CD4-positive, alpha-beta T cell treated with Interleukin-17A for 4 hours (primary cell): ENCODE results near the gene SS18L1.

Experiments
- DNase-seq: peaks from one replicate; pipeline ENCODE4 v3.0.0-alpha.2; 2020; ENCODE audit warnings: mixed read lengths

SS18L1 gene

DNA sequence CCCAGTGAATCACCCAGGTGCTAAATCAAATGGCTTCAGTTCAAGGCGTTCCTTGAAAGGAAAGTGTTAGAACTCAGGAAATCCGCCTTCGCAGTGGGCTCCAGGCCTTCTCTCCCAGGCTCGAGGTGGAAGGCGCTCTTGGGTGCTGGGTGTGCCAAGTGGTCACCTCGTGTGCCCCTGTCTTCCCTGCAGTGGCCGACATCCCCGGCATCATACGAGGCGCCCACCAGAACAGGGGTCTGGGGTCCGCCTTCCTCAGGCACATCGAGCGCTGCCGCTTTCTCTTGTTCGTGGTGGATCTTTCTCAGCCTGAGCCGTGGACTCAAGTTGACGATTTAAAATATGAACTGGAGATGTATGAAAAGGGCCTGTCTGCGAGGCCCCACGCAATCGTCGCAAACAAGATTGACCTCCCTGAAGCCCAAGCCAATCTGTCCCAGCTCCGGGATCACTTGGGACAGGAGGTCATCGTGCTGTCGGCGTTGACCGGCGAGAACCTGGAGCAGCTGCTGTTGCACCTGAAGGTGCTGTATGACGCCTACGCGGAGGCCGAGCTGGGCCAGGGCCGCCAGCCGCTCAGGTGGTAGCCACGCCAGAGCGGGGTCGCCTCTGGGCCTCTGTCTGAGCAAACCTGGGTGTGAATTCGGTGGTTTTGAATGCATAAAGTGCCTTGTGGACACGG, 57.1 kb downstream of the SS18L1 start:
- no peak for DNase-seq

DNA sequence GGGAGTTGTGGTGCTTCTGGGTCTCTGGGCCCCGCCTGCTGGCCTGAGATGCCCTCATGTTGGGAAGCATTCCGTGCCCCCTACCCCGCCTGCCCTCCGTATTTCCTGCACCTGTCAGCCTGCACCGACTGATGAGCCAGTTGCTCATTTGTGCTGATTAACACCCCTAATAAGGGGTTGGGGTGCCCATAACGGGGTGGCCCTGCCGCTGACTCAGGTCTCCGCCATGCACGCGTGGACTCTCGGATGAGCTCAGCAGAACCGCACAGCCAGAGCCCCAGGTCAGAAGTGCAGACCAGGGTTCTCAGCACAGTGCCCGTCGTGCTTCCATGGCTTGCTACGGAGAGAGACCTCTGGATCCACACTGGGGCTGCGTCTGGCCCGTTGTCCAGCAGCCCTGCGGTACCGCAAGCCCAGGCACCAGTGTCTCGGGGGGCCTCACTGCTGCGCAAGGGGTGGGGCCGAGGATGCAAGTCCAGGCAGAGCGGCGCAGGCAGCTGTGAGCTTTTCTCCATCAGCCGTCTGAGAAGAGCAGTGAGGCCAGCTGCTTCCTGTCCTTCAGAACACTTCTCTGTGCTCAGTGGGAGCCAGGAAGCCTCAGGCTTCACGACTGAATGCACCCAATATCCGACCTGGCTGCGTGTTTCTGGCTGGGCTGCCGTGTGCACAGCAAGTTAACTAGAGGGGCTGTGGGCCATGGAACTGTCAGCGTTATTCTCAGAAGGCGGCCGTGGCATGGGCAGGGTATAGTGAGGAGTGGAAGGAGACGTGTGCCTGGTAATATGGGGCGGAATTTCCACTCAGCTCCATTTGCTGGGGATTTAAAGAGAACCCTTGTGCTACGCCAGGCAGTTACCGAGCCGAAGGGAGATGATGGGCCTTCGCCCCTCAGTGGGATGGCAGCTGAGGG, 57.9 kb downstream of the SS18L1 start:
- DNase-seq = no peak

DNA sequence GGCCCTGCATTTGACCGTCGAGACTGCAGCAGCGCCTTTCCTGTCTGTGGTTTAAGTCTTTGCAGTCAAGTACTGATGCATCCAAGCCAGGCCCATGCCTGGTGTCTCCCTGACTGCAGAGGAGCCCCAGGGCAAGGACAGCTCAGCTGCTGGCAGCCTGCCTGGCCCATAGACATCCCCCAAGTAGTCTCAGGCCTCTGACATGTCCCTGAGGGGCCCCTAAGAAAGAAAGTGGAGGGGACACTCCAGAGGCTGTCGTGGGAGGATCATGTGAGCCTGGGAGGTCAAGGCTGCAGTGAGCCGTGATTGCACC, 58.5 kb downstream of the SS18L1 start:
- no peak for DNase-seq

DNA sequence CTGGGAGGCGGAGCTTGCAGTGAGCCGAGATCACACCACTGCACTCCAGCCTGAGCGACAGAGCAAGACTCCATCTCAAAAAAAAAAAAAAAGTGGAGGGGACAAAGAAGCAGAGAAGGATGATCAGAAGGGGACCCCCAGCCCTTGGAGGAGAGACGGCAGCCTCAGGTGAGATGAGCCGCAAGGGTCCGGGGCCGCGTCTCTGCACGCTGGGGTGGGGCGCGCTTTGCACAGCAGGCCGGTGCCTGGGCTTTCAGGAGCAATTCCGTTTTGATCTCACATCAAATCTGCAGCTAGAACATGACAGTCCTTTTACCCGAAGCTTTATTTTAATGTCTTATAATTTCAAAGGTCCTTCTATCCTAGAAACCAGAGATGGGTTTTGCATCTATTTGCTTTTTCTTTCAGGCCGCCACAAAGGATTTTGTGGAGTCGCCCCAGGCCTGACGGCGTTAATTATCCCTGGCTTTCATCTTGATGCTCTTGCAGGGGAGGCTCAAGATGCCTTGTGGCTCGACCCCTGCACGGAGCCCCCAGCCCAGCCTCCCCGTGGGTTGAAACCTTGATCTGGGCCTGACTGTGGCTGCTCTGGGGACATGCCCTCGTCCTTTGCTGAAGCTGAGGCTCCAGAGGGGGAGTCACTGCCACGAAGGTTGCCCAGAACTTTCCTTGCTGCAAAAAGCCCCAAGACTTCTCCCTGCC, 59.3 kb downstream of the SS18L1 start:
- DNase-seq = no peak

DNA sequence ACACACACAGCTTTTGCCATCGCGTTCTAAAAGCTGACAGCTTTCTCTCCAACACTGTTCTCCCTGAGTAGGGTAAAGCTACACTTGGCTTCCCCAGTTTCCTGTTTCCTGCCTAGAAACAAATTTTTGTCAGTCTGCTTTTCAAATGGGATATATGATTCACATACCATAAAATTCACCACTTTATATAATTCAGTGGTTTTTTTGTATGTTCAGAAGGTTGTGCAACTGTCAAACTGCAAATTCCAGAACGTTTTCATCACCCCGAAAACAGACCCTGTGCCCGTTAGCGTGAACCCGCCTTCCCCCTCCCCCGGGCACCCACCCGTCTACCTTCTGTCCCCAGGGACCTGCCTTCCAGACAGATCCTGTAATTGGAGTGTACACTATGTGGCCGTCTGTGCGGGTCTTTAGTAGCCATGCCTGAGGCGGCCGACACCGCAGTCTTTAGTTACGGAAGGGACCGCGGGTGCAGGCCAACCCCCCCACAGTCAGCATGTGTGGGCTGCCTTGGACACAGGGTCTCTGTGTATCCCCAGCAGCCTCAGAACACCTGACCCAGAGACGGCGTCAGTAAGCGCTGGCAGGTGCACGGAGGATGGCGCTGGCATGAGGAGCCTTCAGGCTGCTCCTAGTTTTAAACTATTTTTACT, 59.9 kb downstream of the SS18L1 start:
- DNase-seq = no peak

DNA sequence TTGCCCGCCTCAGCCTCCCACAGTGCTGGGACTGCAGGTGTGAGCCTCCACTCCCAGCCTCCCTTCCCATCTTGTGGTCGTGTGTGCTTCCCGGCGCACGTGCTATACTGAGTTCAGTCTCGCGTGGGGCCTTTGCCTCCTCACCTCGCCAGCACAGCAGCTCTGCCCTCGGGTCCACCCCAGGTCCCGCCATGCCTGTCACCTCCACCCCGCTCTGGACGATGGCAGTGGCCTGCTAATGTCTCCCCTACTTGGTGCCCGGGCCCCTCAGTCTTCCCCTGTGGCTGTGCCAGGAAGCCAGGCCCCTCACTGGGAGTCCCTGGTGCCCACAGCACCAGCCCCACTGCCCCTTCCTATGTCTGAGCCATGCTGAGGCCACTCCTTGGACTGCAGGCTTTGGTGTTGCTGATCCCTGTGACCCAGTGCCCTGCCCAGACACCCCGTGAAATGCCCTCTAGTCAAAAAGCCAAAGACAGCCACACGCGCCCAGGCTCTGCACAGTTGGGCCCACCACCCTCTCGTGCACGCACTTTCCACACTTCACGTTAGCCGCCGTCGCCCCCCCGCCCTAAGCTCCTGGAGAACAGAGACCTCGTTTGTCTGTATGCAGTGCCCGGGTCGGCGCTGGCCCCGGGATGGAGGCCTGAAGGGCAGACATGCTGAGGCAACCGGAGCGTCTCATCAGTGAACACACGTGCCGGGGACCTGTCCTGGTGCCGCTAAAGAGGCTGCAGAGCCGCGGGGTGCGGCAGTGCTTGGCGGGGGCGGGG, 62.2 kb downstream of the SS18L1 start:
- no peak for DNase-seq

DNA sequence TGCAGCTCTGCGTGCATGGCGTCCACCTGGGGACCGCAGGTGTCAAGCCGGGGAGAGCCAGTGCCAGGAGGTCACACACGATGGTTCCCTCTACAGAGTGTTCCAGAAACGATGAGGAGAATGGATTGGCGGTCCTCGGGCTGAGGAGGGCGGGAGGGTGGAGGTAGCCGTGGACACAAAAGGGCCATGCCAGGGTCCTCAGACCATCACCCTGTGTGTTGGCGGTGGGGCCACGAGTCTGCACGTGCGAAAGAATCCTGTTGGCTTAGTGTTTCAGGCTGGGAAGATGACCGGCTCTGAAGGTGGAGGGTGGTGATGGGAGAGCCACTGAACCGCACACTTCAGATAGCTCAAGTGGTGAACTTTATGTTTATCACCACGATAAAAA, 62.8 kb downstream of the SS18L1 start:
- DNase-seq = no peak

- DNase-seq = no peak
Observed at GRCh38 chr20:62208061-62208794, 64.7 kb downstream of the SS18L1 start.

DNA sequence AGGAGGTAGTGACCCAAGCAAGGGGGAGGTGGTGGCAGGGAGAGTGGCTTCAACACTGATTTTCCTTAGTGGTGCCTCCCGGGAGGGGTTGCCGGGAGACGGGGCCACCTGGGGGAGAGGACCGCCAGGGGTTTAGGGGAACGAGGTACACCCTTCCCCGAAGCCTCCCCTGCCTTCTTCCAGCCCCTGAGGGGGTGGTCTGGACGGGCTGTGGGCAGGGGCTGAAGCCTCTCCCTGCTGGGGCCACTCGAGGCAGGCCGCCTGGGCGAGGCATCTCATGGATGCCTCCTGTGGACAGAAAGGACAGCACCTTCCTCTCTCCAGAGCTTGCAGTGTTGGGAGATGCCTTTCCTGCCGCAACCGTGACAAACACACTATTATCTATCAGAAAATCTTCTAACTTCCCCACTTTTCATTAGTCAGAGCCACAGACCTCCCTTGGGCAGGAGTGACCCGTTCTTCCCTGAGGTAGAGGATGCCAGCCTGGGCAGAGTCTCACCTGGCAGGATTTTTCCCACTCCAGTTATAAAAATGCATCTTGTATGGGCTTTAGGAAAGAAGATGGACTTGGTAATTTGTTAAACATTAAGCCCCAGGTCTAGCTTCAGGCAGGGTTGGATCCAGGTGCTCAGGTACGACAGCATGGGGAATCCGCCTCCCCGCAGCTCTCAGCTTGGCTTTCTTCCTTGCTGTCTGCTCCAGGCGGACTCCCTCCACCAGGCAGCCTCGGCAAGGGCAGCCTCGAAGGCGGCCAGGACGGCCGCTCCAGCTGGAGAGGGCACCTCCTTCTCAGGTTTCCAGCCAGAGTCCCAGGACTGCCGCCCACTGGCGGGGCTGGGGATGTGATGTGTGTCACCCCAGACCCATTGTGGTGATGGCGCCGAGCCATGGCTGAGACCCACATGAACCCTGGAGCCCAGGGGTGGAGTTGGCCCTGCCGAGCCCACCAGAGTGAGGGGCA, 65.5 kb downstream of the SS18L1 start:
- DNase-seq = no peak

- DNase-seq = no peak
Observed at GRCh38 chr20:62209850-62210495, 66.4 kb downstream of the SS18L1 start.

GRCh38 chr20:62210496-62210855, 66.9 kb downstream of the SS18L1 start:
- DNase-seq = no peak

DNA sequence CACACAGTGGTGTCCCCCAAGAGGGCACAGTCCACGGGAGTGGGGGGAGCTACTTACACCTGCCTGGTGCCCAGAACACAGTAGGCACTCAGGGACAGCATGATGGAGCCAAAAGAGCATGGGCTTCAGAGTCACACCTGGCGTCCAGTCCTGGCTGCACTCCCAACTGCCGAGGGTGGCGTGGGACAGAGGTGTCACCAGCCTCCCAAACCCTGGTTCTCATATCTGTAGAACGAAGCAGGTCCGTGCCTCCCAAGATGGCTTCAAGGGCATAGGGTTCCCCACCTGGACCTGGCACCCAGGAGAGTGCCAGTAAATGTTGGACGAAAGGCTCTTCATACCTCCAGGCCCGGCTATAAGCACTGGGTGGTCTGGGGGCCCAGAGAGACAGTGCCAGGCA, 67.6 kb downstream of the SS18L1 start:
- DNase-seq = no peak

DNA sequence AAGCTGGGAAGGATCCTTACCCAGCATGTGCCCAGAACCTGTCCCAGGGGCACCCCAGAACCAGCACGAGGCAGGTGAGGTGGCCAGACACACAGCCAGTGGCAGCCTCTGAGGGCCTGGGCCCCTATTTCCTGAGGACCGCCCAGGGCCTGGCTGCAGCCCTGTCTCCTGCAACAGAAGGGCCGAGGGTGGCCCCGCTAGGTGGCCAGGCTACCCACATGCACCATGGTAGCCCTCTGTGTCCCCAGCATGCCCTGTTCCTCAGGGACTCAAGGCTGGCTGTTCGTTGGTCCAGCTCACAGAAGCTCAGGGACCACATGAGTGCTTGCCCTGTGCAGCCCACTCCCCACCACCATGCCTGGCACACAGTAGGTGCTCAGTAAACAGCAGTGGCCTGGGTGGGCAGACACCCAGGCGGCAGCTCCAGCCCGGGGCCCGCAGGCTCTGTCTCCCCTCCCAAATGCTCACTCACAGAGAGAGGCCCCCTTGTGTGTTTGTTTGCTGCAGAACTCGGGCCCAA, 68.3 kb downstream of the SS18L1 start:
- DNase-seq = no peak

DNA sequence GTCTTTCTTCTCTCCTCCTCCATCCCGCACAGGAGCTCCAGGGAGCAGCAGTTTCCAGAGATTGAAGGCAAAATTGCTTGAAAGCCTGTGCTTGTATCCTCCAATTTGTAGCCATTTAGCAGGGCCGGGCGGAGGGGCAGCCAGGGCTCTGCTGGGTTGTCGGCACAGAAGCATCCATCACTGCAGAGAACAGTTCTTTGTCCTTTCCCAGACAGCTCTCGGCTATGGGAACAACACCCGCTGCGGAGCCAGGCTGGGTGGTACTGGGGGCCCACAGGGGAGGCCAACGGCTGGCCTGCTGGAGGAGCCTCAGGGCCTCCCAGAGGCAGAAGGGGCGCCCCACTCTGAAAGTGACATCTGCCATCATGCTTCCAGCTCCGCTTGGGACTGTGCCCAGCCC, 68.7 kb downstream of the SS18L1 start:
- no peak for DNase-seq

DNA sequence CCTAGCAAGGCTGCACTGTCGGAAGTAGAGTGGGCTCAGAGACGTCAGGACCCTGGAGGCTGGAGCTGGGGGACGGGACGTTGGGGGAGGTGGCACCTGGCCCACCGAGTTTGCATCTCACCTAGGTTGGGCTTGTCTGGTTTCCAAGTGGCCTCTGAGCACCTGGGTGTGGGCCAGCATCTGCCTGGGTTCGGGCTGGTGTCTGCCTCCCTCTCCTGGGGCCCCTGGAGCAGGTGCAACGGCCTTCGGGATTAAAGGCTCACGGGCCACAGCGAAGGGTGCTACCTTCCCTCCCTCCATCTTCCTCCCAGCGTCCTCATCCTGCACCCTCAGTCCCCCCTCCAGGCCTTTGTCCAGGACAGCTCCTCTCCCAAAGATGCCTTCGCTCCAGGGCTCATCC, 70.5 kb downstream of the SS18L1 start:
- DNase-seq = no peak

DNA sequence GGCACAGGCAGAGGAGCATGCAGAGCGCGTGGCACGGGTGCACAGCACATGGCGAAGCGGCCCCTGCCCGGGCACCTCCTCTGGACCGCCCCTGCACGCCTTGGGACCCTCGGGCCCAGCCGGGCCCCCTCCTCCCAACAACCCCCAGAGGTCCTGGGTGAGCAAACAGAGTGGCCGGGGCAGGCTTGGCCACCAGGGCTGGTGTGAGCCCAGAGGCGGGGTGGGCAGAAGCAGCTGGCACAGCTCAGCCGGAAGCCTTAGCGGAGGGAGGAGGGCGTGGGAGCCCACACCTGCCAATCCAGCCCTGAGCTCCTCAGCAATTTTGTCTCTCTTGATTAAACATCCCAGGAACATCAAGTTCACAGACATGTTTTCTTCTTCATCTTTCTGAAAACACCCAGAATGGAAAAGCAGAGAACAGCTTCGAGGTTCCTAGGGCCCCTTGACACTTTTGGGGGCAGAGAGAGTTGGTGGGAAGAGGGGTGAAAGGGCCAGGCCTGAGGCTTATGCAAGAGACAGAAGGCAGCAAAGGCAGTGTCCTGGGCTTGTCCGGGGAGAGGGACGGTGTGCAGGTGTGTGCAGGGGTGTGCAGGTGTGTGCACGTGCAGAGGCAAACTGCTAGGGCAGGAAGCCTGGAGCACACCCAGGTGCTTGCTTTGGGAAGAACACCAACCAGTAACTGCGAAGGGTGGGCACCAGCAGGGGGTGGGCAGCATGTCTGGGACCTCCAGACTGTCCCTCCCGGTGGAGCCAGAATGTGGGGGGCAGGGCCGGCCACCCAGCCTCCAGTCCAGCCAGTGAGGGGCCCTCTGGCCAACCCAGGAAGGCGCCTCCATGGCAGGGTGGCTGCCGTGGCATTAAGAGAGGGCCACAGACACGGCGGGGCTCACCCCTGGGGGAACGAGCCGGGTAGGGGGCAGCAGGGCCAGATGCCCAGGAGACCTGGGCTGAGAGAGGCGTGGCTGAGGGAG, 71.7 kb downstream of the SS18L1 start:
- DNase-seq = no peak

GRCh38 chr20:62215991-62216635, 72.5 kb downstream of the SS18L1 start:
- no peak for DNase-seq
